Urothelium cell line (cell line): ENCODE data around the gene KLHL13.
"Not testable (repeated sequence)": the region's sequence is repeated elsewhere in the genome, so short reads cannot be mapped to it uniquely, and the experiment has no call there.

Experiments
- DNase-seq: peaks from one replicate; pipeline ENCODE4 v3.0.0; 2011; ENCODE audit warnings: low spot score, mixed read lengths
- FAIRE-seq: peaks from 2 replicates; lab custom pipeline; 2011; peaks lifted over from hg19 to GRCh38; lab: Jason Lieb, UNC

The KLHL13 gene

GRCh38 chrX:118116713-118117550, at the start of gene KLHL13:
Gene KLHL13 (minus strand): TSS chrX:118116810. CDS start chrX:118028473, 88,337 bp downstream.
- DNase-seq = peak; percentile 40
- FAIRE-seq = no peak

- no peak for FAIRE-seq
- no peak for DNase-seq
Measured at GRCh38 chrX:118164138-118164537, 47.5 kb upstream of the KLHL13 start.

GRCh38 chrX:118156953-118157608, 40.5 kb upstream of the KLHL13 start:
- DNase-seq (no peak), FAIRE-seq (no peak)

GRCh38 chrX:118156254-118156952, 39.8 kb upstream of the KLHL13 start:
- FAIRE-seq = no peak
- DNase-seq = no peak

GRCh38 chrX:118153270-118153669, 36.7 kb upstream of the KLHL13 start:
- DNase-seq = no peak
- no peak for FAIRE-seq

GRCh38 chrX:118152721-118153120, 36.1 kb upstream of the KLHL13 start:
- DNase-seq = no peak
- no peak for FAIRE-seq

- FAIRE-seq = no peak
Measured at GRCh38 chrX:118148737-118149136, 32.1 kb upstream of the KLHL13 start.

GRCh38 chrX:118147771-118148170, 31.2 kb upstream of the KLHL13 start:
- DNase-seq, FAIRE-seq: not testable (repeated sequence)

More at GRCh38 chrX:118148737-118149136, 32.1 kb upstream of the KLHL13 start:
- DNase-seq = no peak

GRCh38 chrX:118143578-118143977, 27.0 kb upstream of the KLHL13 start:
- no peak for FAIRE-seq
- DNase-seq = no peak

- no peak for FAIRE-seq
- no peak for DNase-seq
Measured at GRCh38 chrX:118131336-118131735, 14.7 kb upstream of the KLHL13 start.

GRCh38 chrX:118129681-118130080, 13.1 kb upstream of the KLHL13 start:
- FAIRE-seq (no peak), DNase-seq (no peak)

- FAIRE-seq = no peak
- no peak for DNase-seq
Measured at GRCh38 chrX:118128724-118129123, 12.1 kb upstream of the KLHL13 start.

- DNase-seq = no peak
- FAIRE-seq = no peak
Measured at GRCh38 chrX:118126286-118126685, 9.7 kb upstream of the KLHL13 start.

GRCh38 chrX:118124243-118124642, 7.6 kb upstream of the KLHL13 start:
- FAIRE-seq, DNase-seq: not testable (repeated sequence)

- no peak for FAIRE-seq
- DNase-seq = no peak
Measured at GRCh38 chrX:118117741-118118140, 1.1 kb upstream of the KLHL13 start.

GRCh38 chrX:118115953-118116712, 477 bp downstream of the KLHL13 start:
- peak; percentile 8 for DNase-seq
- no peak for FAIRE-seq

- FAIRE-seq (no peak), DNase-seq (no peak)
Measured at GRCh38 chrX:118114971-118115370, 1.6 kb downstream of the KLHL13 start.

- FAIRE-seq (no peak), DNase-seq (no peak)
Measured at GRCh38 chrX:118109065-118109464, 7.5 kb downstream of the KLHL13 start.

GRCh38 chrX:118108304-118108703, 8.3 kb downstream of the KLHL13 start:
- DNase-seq (no peak), FAIRE-seq (no peak)

- DNase-seq (no peak), FAIRE-seq (no peak)
Measured at GRCh38 chrX:118100091-118100490, 16.5 kb downstream of the KLHL13 start.

- FAIRE-seq (no peak), DNase-seq (no peak)
Measured at GRCh38 chrX:118088084-118088483, 28.5 kb downstream of the KLHL13 start.
